B cell (primary cell): ENCODE measurements around the gene NLRC5. TPM values are rescaled to one million over a fixed set of nuclear protein-coding genes. Genes with fewer than 3 reads are reported as not detected.
"Not testable (repeated sequence)": the region's sequence is repeated elsewhere in the genome, so short reads cannot be mapped to it uniquely, and the experiment has no call there.

Experiments
- ATAC-seq: fragments of 200-7000 bp; cut with Tn5 transposase; one replicate; pipeline ENCODE4 v1.10.0; 2021; ENCODE audit warnings: low read depth, mild to moderate bottlenecking, moderate number of reproducible peaks, moderate library complexity
- CTCF ChIA-PET: fragments of 350-600 bp; sonication (Branson Sonifier 250); formaldehyde crosslinking; loops from one replicate; lab custom pipeline; 2021; ENCODE audit warnings: antibody characterized with exemption, inconsistent platforms; lab: Charles Lee
- POLR2A ChIA-PET: fragments of 350-600 bp; sonication (Branson Sonifier 250); formaldehyde crosslinking; loops from one replicate; lab custom pipeline; 2021; ENCODE audit warnings: antibody characterized with exemption; lab: Charles Lee
- DNase-seq: peaks from one replicate; pipeline ENCODE4 v3.0.0; 2013
- H2AFZ ChIP-seq: 2 replicates; pipeline ENCODE4 v1.6.1; 2012; ENCODE audit warnings: mild to moderate bottlenecking, low read depth, low read length; ENCODE audit not compliant: insufficient read depth, poor library complexity, severe bottlenecking
- H3K27ac ChIP-seq, 2 donors: 1 replicate in 1 of 2; 2 replicates in 1 of 2; pipeline ENCODE4 v1.5.1; 2012 to 2013; ENCODE audit warnings: low read length in 2 of 2, mild to moderate bottlenecking in 2 of 2, moderate library complexity in 1 of 2
- H3K27me3 ChIP-seq, 4 experiments: fragments of 200-600 bp in 1 of 4; sonication (generic) in 1 of 4; replicated peaks in 1 of 4; 1 replicate in 2 of 4; 2 replicates in 2 of 4; pipeline versions ENCODE4 v1.6.1 to v1.7.0; 2013 to 2016; ENCODE audit warnings: low read length in 3 of 4, mild to moderate bottlenecking in 2 of 4, mixed read lengths in 1 of 4, moderate library complexity in 1 of 4; ENCODE audit not compliant: insufficient read depth in 4 of 4, control insufficient read depth in 3 of 4; ENCODE audit errors: control extremely low read depth in 1 of 4
- H3K36me3 ChIP-seq, 2 experiments: replicated peaks in 1 of 2; 1 replicate in 1 of 2; 2 replicates in 1 of 2; pipeline versions ENCODE4 v1.6.1 to v1.7.1; 2013; ENCODE audit warnings: low read length in 1 of 2; ENCODE audit not compliant: insufficient read depth in 2 of 2, control insufficient read depth in 1 of 2; ENCODE audit errors: control extremely low read depth in 1 of 2, extremely low read depth in 1 of 2
- H3K4me1 ChIP-seq, 2 donors: fragments of 200-600 bp in 1 of 2; sonication (generic) in 1 of 2; 1 replicate in 1 of 2; 2 replicates in 1 of 2; pipeline versions ENCODE4 v1.5.1 to v1.6.1; 2013 to 2017; ENCODE audit warnings: low read length in 2 of 2; ENCODE audit not compliant: control insufficient read depth in 2 of 2, insufficient read depth in 2 of 2
- H3K4me2 ChIP-seq: replicated peaks from 2 replicates; pipeline ENCODE3; 2012; ENCODE audit warnings: mild to moderate bottlenecking, low read depth, low read length; ENCODE audit not compliant: poor library complexity, severe bottlenecking
- H3K4me3 ChIP-seq, 5 experiments: fragments of 200-600 bp in 1 of 5; sonication (generic) in 1 of 5; 1 replicate in 3 of 5; 2 replicates in 2 of 5; pipeline versions ENCODE4 v1.5.1 to v1.7.0; 2011 to 2016; ENCODE audit warnings: low read length in 4 of 5, mild to moderate bottlenecking in 4 of 5, low read depth in 2 of 5, control low read depth in 1 of 5, moderate library complexity in 1 of 5; ENCODE audit not compliant: insufficient read depth in 1 of 5; ENCODE audit errors: control extremely low read depth in 1 of 5, extremely low read depth in 1 of 5
- H3K79me2 ChIP-seq: fragments of 200-600 bp; sonication (generic); one replicate; pipeline ENCODE4 v1.6.0; 2016; ENCODE audit warnings: low read length; ENCODE audit not compliant: control insufficient read depth, insufficient read depth
- H3K9ac ChIP-seq: fragments of 200-600 bp; sonication (generic); 2 replicates; pipeline ENCODE4 v1.6.1; 2017; ENCODE audit warnings: mild to moderate bottlenecking, low read length, moderate library complexity
- H3K9me3 ChIP-seq, 3 donors: one replicate each; pipeline versions ENCODE4 v1.6.1 to v1.7.1; 2013; ENCODE audit warnings: low read length in 2 of 3; ENCODE audit not compliant: control insufficient read depth in 2 of 3, insufficient read depth in 1 of 3; ENCODE audit errors: control extremely low read depth in 1 of 3
- H4K20me1 ChIP-seq: 2 replicates; pipeline ENCODE4 v1.6.0; 2012; ENCODE audit warnings: mild to moderate bottlenecking, low read length; ENCODE audit not compliant: insufficient read depth, control insufficient read depth, poor library complexity, severe bottlenecking
- H3K27ac Mint-ChIP-seq: one replicate; pipeline ENCODE4 v1.8.0; 2021; ENCODE audit warnings: mixed read lengths
- H3K27me3 Mint-ChIP-seq: one replicate; pipeline ENCODE4 v1.8.0; 2021; ENCODE audit warnings: mixed read lengths
- H3K4me1 Mint-ChIP-seq: one replicate; pipeline ENCODE4 v1.8.0; 2021; ENCODE audit warnings: mixed read lengths
- H3K4me3 Mint-ChIP-seq: one replicate; pipeline ENCODE4 v1.8.0; 2021; ENCODE audit warnings: mixed read lengths
- H3K9me3 Mint-ChIP-seq: one replicate; pipeline ENCODE4 v1.8.0; 2022; ENCODE audit warnings: mixed read lengths; ENCODE audit not compliant: insufficient read depth
- CTCF ChIP-seq: fragments of 200-600 bp; IDR thresholded peaks from one replicate; pipeline ENCODE4 v1.8.0; 2022; ENCODE audit warnings: antibody characterized with exemption, mild to moderate bottlenecking
- EZH2 ChIP-seq: IDR thresholded peaks from 2 replicates; pipeline ENCODE4 v1.6.1; 2012; ENCODE audit warnings: borderline replicate concordance, low read depth, mild to moderate bottlenecking, moderate library complexity, low read length; ENCODE audit not compliant: insufficient read depth, poor library complexity, severe bottlenecking
- WGBS: methylation state at CpG from one replicate; pipeline ENCODE4 v1.1.5; 2013; ENCODE audit warnings: missing lambda C conversion rate; ENCODE audit not compliant: insufficient coverage; 5-methylcytosine and 5-hydroxymethylcytosine counted together
- intact Hi-C: fragments of 100-400 bp; cut with micrococcal nuclease; formaldehyde crosslinking; loops from one replicate; pipeline ENCODE4 v1.10.0; 2022
- polyA plus RNA-seq: library from polyadenylated mRNA; depleted of rRNA; stranded (reverse); fragments of >200 nt; gene quantifications from 2 replicates; pipeline ENCODE4 v1.2.3, GENCODE V29; 2012
- total RNA-seq, 2 donors: library from RNA; stranded (reverse); fragments of 120-200 nt in 1 of 2; gene quantifications; 1 replicate in 1 of 2; 2 replicates in 1 of 2; pipeline versions ENCODE4 v1.2.3 to v1.2.4, GENCODE V29; 2013 to 2022

Gene NLRC5
- total and polyA plus RNA-seq, 2 donors (not counting 1 experiment from before 2014, with no cell fraction given) = 349 to 510 TPM

- Histone ChIP-seq H3K27ac (peak overlapping the region; percentile 71 to 83), H3K9ac (peak overlapping the region; percentile 21), H3K27me3 (no peaks in the 10 kb centered on the region), H3K9me3 (peaks cover 0 to 11% (median 0%) of the 10 kb centered on the region in 3 donors), H4K20me1 (no peaks in the 10 kb centered on the region), H3K4me1 (peaks cover 64 to 71% of the 10 kb centered on the region in 2 donors), H3K36me3 (peaks cover 0 to 10% of the 10 kb centered on the region in 2 experiments), H3K4me3 (peak overlapping the region in 2 of 5 experiments; percentile 18 to 21), H3K79me2 (peaks cover 58% of the 10 kb centered on the region), H2AFZ (no peak overlapping the region), H3K4me2 (peak overlapping the region; percentile 57)
- no peaks in the 10 kb centered on the region for H3K27me3 Mint-ChIP-seq
- H3K27ac Mint-ChIP-seq = peak overlapping the region; percentile 91
- DNase-seq (no peak), ATAC-seq (no peak)
- POLR2A ChIA-PET = interaction anchor here (0.9 to 2.2 kb wide), 6 partner anchors 12 to 72 kb away, joined by 3 to 13 read pairs (median 4); partner anchors contain the start of genes HERPUD1 and NLRC5
- peak overlapping the region; percentile 73 for H3K4me3 Mint-ChIP-seq
- intact Hi-C loops = loop anchor here (2.0 to 5.0 kb wide), 2 partner anchors 16 to 37 kb away; partner anchors contain the start of gene NLRC5
- CTCF ChIA-PET = interaction anchor here (0.9 to 2.5 kb wide), 8 partner anchors 12 to 42 kb away, joined by 3 to 14 read pairs (median 4); partner anchors contain the start of gene NLRC5
- 64% methylated on average over 8 of the region's 15 CpGs for WGBS
- H3K9me3 Mint-ChIP-seq = no peaks in the 10 kb centered on the region
- peaks cover 74% of the 10 kb centered on the region for H3K4me1 Mint-ChIP-seq
- TF ChIP-seq CTCF = no peak
- no peak for TF ChIP-seq EZH2
Observed at GRCh38 chr16:57004387-57005250, 15.3 kb downstream of the NLRC5 start.

- ChIA-PET POLR2A (interaction anchor here (0.6 to 1.9 kb wide), 6 partner anchors 13 to 36 kb away, joined by 3 to 18 read pairs (median 4); no protein-coding TSS in a partner anchor), CTCF (interaction anchor here (0.9 to 2.5 kb wide), 8 partner anchors 11 to 42 kb away, joined by 3 to 14 read pairs (median 4); partner anchors contain the start of gene NLRC5)
- H3K9me3 Mint-ChIP-seq, H3K27me3 ChIP-seq, DNase-seq, H2AFZ ChIP-seq, ATAC-seq, H3K36me3 ChIP-seq, H4K20me1 ChIP-seq, H3K27me3 Mint-ChIP-seq, H3K9ac ChIP-seq, H3K4me3 ChIP-seq: not testable (repeated sequence)
- intact Hi-C loops = loop anchor here (2.0 kb wide), 1 partner anchor 17 kb away; the partner anchor contains the start of gene NLRC5
- Mint-ChIP-seq H3K4me3 (peak overlapping the region; percentile 73), H3K27ac (peak overlapping the region; percentile 78), H3K4me1 (peaks cover 72% of the 10 kb centered on the region)
- peaks cover 0 to 11% (median 0%) of the 10 kb centered on the region in 3 donors for H3K9me3 ChIP-seq
- WGBS = no CpG with 5 or more reads among the region's 2 CpGs
- H3K4me1 ChIP-seq = peaks cover 58 to 71% of the 10 kb centered on the region in 2 donors
- H3K27ac ChIP-seq = peak overlapping the region in 1 of 2 donors; percentile 83
- H3K4me2 ChIP-seq = peak overlapping the region; percentile 57
- H3K79me2 ChIP-seq = peaks cover 61% of the 10 kb centered on the region
Observed at GRCh38 chr16:57005597-57005996, 16.2 kb downstream of the NLRC5 start.
